Neural progenitor cell (in vitro differentiated cells): ENCODE data around the gene FAM78B. TPM values are rescaled to one million over a fixed set of nuclear protein-coding genes. Genes with fewer than 3 reads are reported as not detected.

ENCODE experiments used
- DNase-seq: peaks from one replicate; pipeline ENCODE4 v3.0.0-alpha.2; 2016; ENCODE audit warnings: low spot score
- H2AFZ ChIP-seq: fragments of 200-600 bp; sonication (generic); replicated peaks from 2 replicates; pipeline ENCODE4 v1.6.1; 2016; ENCODE audit warnings: antibody characterized with exemption
- H3F3A ChIP-seq: fragments of 200-600 bp; sonication (generic); 2 replicates; pipeline ENCODE4 v1.6.1; 2016; ENCODE audit warnings: antibody characterized with exemption, low read depth
- H3K27ac ChIP-seq: fragments of 200-600 bp; sonication (generic); 2 replicates; pipeline ENCODE4 v1.5.1; 2016; ENCODE audit warnings: mild to moderate bottlenecking
- H3K27me3 ChIP-seq: fragments of 200-600 bp; sonication (generic); 2 replicates; pipeline ENCODE4 v1.6.1; 2016; ENCODE audit warnings: mild to moderate bottlenecking, moderate library complexity
- H3K36me3 ChIP-seq: fragments of 200-600 bp; sonication (generic); 2 replicates; pipeline ENCODE4 v1.5.1; 2016
- H3K4me1 ChIP-seq: fragments of 200-600 bp; sonication (generic); 2 replicates; pipeline ENCODE4 v1.6.1; 2016; ENCODE audit warnings: mixed run types
- H3K4me2 ChIP-seq: fragments of 200-600 bp; sonication (generic); 2 replicates; pipeline ENCODE4 v1.6.1; 2016
- H3K4me3 ChIP-seq: fragments of 200-600 bp; sonication (generic); 2 replicates; pipeline ENCODE4 v1.5.1; 2016
- H3K79me2 ChIP-seq: fragments of 200-600 bp; sonication (generic); 2 replicates; pipeline ENCODE4 v1.6.1; 2016; ENCODE audit warnings: low read depth
- H3K9ac ChIP-seq: fragments of 200-600 bp; sonication (generic); 2 replicates; pipeline ENCODE4 v1.6.1; 2016
- H3K9me3 ChIP-seq: fragments of 200-600 bp; sonication (generic); 2 replicates; pipeline ENCODE4 v1.5.1; 2016; ENCODE audit warnings: low read depth
- H4K20me1 ChIP-seq: fragments of 200-600 bp; sonication (generic); 2 replicates; pipeline ENCODE4 v1.6.1; 2016; ENCODE audit warnings: low read depth
- H3K27ac Mint-ChIP-seq: 3 replicates; pipeline ENCODE4 v1.8.0; 2021; ENCODE audit warnings: mixed read lengths
- H3K27me3 Mint-ChIP-seq: 2 replicates; pipeline ENCODE4 v1.8.0; 2022; ENCODE audit warnings: low read depth, mild to moderate bottlenecking, inconsistent platforms, moderate library complexity, mixed read lengths; ENCODE audit not compliant: insufficient read depth
- H3K36me3 Mint-ChIP-seq: 3 replicates; pipeline ENCODE4 v1.8.0; 2021; ENCODE audit warnings: mixed read lengths
- H3K4me1 Mint-ChIP-seq: 3 replicates; pipeline ENCODE4 v1.8.0; 2021; ENCODE audit warnings: mixed read lengths
- H3K4me3 Mint-ChIP-seq: 3 replicates; pipeline ENCODE4 v1.8.0; 2021; ENCODE audit warnings: mild to moderate bottlenecking, moderate library complexity, mixed read lengths
- H3K9me3 Mint-ChIP-seq: 3 replicates; pipeline ENCODE4 v1.8.0; 2020; ENCODE audit warnings: mixed read lengths
- EZH2 ChIP-seq: fragments of 200-600 bp; sonication (generic); IDR thresholded peaks from 2 replicates; pipeline ENCODE4 v1.6.1; 2017; ENCODE audit warnings: antibody characterized with exemption, mild to moderate bottlenecking, moderate library complexity
- EZH2phosphoT487 ChIP-seq: fragments of 200-600 bp; sonication (generic); IDR thresholded peaks from 2 replicates; pipeline ENCODE4 v1.6.1; 2017; ENCODE audit warnings: antibody characterized with exemption
- total RNA-seq: library from RNA; depleted of rRNA; stranded (reverse); fragments of >200 nt; gene quantifications from 2 replicates; pipeline ENCODE4 v1.2.3, GENCODE V29; 2015; ENCODE audit warnings: low replicate concordance
- TF ChIP-seq, protein P1 (sequence below): fragments of 200-600 bp; sonication (generic); IDR thresholded peaks from 2 replicates; pipeline ENCODE4 v1.5.1; 2017; ENCODE audit warnings: antibody characterized with exemption, mild to moderate bottlenecking

FAM78B gene
- total RNA-seq, 1 donor from 2014 or later: not detected

GRCh38 chr1:166136699-166137401 lies 30.0 kb downstream of the FAM78B start:
- H3K36me3 Mint-ChIP-seq: no peaks in the 10 kb centered on the region
- no peaks in the 10 kb centered on the region for H3F3A ChIP-seq
- H3K9me3 ChIP-seq: no peaks in the 10 kb centered on the region
- no peak for TF ChIP-seq EZH2phosphoT487
- TF ChIP-seq, protein P1, sequence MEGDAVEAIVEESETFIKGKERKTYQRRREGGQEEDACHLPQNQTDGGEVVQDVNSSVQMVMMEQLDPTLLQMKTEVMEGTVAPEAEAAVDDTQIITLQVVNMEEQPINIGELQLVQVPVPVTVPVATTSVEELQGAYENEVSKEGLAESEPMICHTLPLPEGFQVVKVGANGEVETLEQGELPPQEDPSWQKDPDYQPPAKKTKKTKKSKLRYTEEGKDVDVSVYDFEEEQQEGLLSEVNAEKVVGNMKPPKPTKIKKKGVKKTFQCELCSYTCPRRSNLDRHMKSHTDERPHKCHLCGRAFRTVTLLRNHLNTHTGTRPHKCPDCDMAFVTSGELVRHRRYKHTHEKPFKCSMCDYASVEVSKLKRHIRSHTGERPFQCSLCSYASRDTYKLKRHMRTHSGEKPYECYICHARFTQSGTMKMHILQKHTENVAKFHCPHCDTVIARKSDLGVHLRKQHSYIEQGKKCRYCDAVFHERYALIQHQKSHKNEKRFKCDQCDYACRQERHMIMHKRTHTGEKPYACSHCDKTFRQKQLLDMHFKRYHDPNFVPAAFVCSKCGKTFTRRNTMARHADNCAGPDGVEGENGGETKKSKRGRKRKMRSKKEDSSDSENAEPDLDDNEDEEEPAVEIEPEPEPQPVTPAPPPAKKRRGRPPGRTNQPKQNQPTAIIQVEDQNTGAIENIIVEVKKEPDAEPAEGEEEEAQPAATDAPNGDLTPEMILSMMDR: no peak
- H3K4me3 ChIP-seq: no peak overlapping the region
- no peaks in the 10 kb centered on the region for H4K20me1 ChIP-seq
- no peak overlapping the region for H3K27ac Mint-ChIP-seq
- H3K4me3 Mint-ChIP-seq: no peak overlapping the region
- no peak overlapping the region for H3K9ac ChIP-seq
- no peaks in the 10 kb centered on the region for H3K4me1 ChIP-seq
- DNase-seq: no peak
- H3K9me3 Mint-ChIP-seq: peaks cover 2% of the 10 kb centered on the region
- H3K27me3 ChIP-seq: no peaks in the 10 kb centered on the region
- H3K4me2 ChIP-seq: no peak overlapping the region
- H3K27me3 Mint-ChIP-seq: peaks cover 3% of the 10 kb centered on the region
- H3K27ac ChIP-seq: no peak overlapping the region
- H3K4me1 Mint-ChIP-seq: no peaks in the 10 kb centered on the region
- H3K36me3 ChIP-seq: no peaks in the 10 kb centered on the region
- no peaks in the 10 kb centered on the region for H3K79me2 ChIP-seq
- H2AFZ ChIP-seq: no peak overlapping the region

- no peaks in the 10 kb centered on the region for H3K4me1 ChIP-seq
- peaks cover 2% of the 10 kb centered on the region for H3K9me3 Mint-ChIP-seq
- H3K79me2 ChIP-seq: no peaks in the 10 kb centered on the region
- no peaks in the 10 kb centered on the region for H3K36me3 ChIP-seq
- H3K27ac ChIP-seq: no peak overlapping the region
- H3K27me3 Mint-ChIP-seq: peaks cover 3% of the 10 kb centered on the region
- no peaks in the 10 kb centered on the region for H3F3A ChIP-seq
- no peaks in the 10 kb centered on the region for H3K36me3 Mint-ChIP-seq
- H3K4me3 Mint-ChIP-seq: no peak overlapping the region
- no peaks in the 10 kb centered on the region for H3K9me3 ChIP-seq
- TF ChIP-seq EZH2phosphoT487: no peak
- TF ChIP-seq, protein P1: no peak
- no peak for TF ChIP-seq EZH2
- no peaks in the 10 kb centered on the region for H3K27me3 ChIP-seq
- no peak overlapping the region for H3K9ac ChIP-seq
- no peaks in the 10 kb centered on the region for H4K20me1 ChIP-seq
- no peak overlapping the region for H3K4me2 ChIP-seq
- no peak overlapping the region for H2AFZ ChIP-seq
- no peak overlapping the region for H3K27ac Mint-ChIP-seq
- DNase-seq: no peak
- H3K4me1 Mint-ChIP-seq: no peaks in the 10 kb centered on the region
- no peak overlapping the region for H3K4me3 ChIP-seq
Measured at GRCh38 chr1:166136222-166136621, 30.6 kb downstream of the FAM78B start.

GRCh38 chr1:166133857-166134256 lies 32.9 kb downstream of the FAM78B start:
- Histone ChIP-seq H4K20me1 (no peaks in the 10 kb centered on the region), H3K4me2 (no peak overlapping the region), H3K27ac (no peak overlapping the region), H2AFZ (no peak overlapping the region), H3K4me1 (no peaks in the 10 kb centered on the region), H3K27me3 (no peaks in the 10 kb centered on the region), H3K36me3 (no peaks in the 10 kb centered on the region), H3F3A (no peaks in the 10 kb centered on the region), H3K9ac (no peak overlapping the region), H3K9me3 (no peaks in the 10 kb centered on the region), H3K79me2 (no peaks in the 10 kb centered on the region), H3K4me3 (no peak overlapping the region)
- Mint-ChIP-seq H3K4me1 (no peaks in the 10 kb centered on the region), H3K36me3 (no peaks in the 10 kb centered on the region), H3K27me3 (peaks cover 3% of the 10 kb centered on the region), H3K4me3 (no peak overlapping the region), H3K27ac (no peak overlapping the region), H3K9me3 (peaks cover 2% of the 10 kb centered on the region)
- TF ChIP-seq, protein P1: no peak
- DNase-seq: no peak
